Esophagus squamous epithelium (tissue), 4 donors: ENCODE data around the gene KIF18B.

Experiments
- POLR2A ChIP-seq, 4 donors: fragments of 450-650 bp; IDR thresholded peaks; one replicate each; pipeline ENCODE4 v1.6.1; 2017; ENCODE audit warnings: antibody characterized with exemption in 4 of 4, mild to moderate bottlenecking in 4 of 4, moderate library complexity in 3 of 4
- TF ChIP-seq, protein P1 (sequence below), 6 experiments: fragments of 450-650 bp in 4 of 6; fragments of 200-600 bp in 2 of 6; sonication (generic) in 2 of 6; IDR thresholded peaks; one replicate each; pipeline ENCODE4 v1.5.1; 2016 to 2019; ENCODE audit warnings: antibody characterized with exemption in 6 of 6, mild to moderate bottlenecking in 4 of 6, moderate library complexity in 4 of 6

DNA sequence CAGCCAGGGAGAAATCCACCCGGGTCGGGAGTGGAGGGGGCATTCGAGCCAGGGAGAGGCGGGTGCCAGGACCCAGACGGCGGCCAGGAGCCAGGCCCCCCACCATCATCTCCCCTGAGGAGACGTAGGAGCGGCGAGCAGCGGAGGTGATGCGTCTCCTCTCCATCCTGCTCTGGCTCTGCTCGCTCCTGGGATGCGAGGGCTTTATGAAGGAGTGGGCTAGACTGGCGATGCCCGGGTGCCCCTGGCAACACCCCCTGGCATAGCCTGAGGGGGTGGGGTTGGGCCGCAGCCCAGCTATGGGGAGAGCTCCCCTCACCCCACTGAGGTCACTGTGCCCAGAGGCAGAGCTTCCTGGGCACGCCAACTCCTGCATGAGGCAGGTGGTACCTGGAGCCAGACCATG, 32.2 kb downstream of the KIF18B start, which contains the start of gene GFAP:
- TF ChIP-seq, protein P1, sequence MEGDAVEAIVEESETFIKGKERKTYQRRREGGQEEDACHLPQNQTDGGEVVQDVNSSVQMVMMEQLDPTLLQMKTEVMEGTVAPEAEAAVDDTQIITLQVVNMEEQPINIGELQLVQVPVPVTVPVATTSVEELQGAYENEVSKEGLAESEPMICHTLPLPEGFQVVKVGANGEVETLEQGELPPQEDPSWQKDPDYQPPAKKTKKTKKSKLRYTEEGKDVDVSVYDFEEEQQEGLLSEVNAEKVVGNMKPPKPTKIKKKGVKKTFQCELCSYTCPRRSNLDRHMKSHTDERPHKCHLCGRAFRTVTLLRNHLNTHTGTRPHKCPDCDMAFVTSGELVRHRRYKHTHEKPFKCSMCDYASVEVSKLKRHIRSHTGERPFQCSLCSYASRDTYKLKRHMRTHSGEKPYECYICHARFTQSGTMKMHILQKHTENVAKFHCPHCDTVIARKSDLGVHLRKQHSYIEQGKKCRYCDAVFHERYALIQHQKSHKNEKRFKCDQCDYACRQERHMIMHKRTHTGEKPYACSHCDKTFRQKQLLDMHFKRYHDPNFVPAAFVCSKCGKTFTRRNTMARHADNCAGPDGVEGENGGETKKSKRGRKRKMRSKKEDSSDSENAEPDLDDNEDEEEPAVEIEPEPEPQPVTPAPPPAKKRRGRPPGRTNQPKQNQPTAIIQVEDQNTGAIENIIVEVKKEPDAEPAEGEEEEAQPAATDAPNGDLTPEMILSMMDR (IDR thresholded peaks at IDR 0.05) = no peak
- TF ChIP-seq POLR2A (IDR thresholded peaks at IDR 0.05) = no peak
